ENCODE measurements around the gene VPS41. TPM values are rescaled to one million over a fixed set of nuclear protein-coding genes. Genes with fewer than 3 reads are reported as not detected.

Gene VPS41
- total and polyA plus RNA-seq, 4 donors = 9.2 to 24.1 (median 16.1) TPM

DNA sequence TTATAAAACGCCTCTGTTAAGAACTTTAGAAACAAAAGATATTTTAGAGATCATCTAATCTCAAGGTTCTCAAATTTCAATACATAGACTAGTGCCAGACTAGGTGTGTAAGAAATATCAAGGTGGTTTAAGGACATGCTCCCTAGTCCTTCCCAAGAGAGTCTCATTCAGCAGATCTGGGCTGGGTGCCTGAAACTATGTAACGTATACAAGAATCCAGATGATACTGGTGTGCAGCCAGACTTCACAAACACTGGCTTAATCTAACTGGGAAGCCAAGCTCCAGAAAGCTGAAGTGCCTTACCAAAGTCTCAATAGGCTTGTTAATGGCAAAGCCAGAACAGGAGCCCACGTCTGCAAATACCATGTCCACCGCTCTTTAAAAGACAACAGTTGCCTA, 172.9 kb downstream of the VPS41 start:
- Histone ChIP-seq H3K9me3 (ENCODE audit: control insufficient read depth in 4 of 4, low read length in 3 of 4) (no peaks in the 10 kb centered on the region), H3K4me1 (ENCODE audit: control insufficient read depth in 4 of 4, insufficient read depth in 4 of 4, low read length in 3 of 4) (no peaks in the 10 kb centered on the region), H3K36me3 (ENCODE audit: control insufficient read depth in 4 of 4, insufficient read depth in 3 of 4, low read depth in 1 of 4, low read length in 3 of 4) (peaks cover 2 to 22% (median 7%) of the 10 kb centered on the region in 4 donors), H3K4me3 (ENCODE audit: low read depth in 1 of 3, low read length in 3 of 3) (no peak overlapping the region), H3K9ac (ENCODE audit: low read depth in 1 of 2, low read length in 2 of 2) (no peak overlapping the region), H3K27me3 (ENCODE audit: control insufficient read depth in 4 of 4, insufficient read depth in 4 of 4, low read length in 3 of 4) (no peaks in the 10 kb centered on the region), H3K27ac (ENCODE audit: low read depth in 1 of 2, low read length in 2 of 2) (no peak overlapping the region)
- TF ChIP-seq, protein P1, sequence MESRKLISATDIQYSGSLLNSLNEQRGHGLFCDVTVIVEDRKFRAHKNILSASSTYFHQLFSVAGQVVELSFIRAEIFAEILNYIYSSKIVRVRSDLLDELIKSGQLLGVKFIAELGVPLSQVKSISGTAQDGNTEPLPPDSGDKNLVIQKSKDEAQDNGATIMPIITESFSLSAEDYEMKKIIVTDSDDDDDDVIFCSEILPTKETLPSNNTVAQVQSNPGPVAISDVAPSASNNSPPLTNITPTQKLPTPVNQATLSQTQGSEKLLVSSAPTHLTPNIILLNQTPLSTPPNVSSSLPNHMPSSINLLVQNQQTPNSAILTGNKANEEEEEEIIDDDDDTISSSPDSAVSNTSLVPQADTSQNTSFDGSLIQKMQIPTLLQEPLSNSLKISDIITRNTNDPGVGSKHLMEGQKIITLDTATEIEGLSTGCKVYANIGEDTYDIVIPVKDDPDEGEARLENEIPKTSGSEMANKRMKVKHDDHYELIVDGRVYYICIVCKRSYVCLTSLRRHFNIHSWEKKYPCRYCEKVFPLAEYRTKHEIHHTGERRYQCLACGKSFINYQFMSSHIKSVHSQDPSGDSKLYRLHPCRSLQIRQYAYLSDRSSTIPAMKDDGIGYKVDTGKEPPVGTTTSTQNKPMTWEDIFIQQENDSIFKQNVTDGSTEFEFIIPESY (IDR thresholded peaks at IDR 0.05) = no peak
- TF ChIP-seq HNF4G (IDR thresholded peaks at IDR 0.05) = no peak
- TF ChIP-seq FOXA1 (IDR thresholded peaks at IDR 0.05) = no peak
- TF ChIP-seq SP1 (IDR thresholded peaks at IDR 0.05) = no peak
- TF ChIP-seq, protein P2, sequence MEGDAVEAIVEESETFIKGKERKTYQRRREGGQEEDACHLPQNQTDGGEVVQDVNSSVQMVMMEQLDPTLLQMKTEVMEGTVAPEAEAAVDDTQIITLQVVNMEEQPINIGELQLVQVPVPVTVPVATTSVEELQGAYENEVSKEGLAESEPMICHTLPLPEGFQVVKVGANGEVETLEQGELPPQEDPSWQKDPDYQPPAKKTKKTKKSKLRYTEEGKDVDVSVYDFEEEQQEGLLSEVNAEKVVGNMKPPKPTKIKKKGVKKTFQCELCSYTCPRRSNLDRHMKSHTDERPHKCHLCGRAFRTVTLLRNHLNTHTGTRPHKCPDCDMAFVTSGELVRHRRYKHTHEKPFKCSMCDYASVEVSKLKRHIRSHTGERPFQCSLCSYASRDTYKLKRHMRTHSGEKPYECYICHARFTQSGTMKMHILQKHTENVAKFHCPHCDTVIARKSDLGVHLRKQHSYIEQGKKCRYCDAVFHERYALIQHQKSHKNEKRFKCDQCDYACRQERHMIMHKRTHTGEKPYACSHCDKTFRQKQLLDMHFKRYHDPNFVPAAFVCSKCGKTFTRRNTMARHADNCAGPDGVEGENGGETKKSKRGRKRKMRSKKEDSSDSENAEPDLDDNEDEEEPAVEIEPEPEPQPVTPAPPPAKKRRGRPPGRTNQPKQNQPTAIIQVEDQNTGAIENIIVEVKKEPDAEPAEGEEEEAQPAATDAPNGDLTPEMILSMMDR (IDR thresholded peaks at IDR 0.05; ENCODE audit: low read depth, low read length, missing input control) = no peak
- no peak for TF ChIP-seq TAF1 (conservative IDR thresholded peaks at IDR 0.05)
- TF ChIP-seq, protein P3, sequence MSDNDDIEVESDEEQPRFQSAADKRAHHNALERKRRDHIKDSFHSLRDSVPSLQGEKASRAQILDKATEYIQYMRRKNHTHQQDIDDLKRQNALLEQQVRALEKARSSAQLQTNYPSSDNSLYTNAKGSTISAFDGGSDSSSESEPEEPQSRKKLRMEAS (IDR thresholded peaks at IDR 0.05) = no peak
- TF ChIP-seq HNF4A (conservative IDR thresholded peaks at IDR 0.05) = no peak
- TF ChIP-seq NR2F2 (IDR thresholded peaks at IDR 0.05) = no peak
- TF ChIP-seq RXRA (IDR thresholded peaks at IDR 0.05) = no peak
- TF ChIP-seq JUND (IDR thresholded peaks at IDR 0.05) = no peak
- TF ChIP-seq, protein P4, sequence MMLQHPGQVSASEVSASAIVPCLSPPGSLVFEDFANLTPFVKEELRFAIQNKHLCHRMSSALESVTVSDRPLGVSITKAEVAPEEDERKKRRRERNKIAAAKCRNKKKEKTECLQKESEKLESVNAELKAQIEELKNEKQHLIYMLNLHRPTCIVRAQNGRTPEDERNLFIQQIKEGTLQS (IDR thresholded peaks at IDR 0.05) = no peak
- TF ChIP-seq YY1 (IDR thresholded peaks at IDR 0.05) = no peak
- TF ChIP-seq, protein P5, sequence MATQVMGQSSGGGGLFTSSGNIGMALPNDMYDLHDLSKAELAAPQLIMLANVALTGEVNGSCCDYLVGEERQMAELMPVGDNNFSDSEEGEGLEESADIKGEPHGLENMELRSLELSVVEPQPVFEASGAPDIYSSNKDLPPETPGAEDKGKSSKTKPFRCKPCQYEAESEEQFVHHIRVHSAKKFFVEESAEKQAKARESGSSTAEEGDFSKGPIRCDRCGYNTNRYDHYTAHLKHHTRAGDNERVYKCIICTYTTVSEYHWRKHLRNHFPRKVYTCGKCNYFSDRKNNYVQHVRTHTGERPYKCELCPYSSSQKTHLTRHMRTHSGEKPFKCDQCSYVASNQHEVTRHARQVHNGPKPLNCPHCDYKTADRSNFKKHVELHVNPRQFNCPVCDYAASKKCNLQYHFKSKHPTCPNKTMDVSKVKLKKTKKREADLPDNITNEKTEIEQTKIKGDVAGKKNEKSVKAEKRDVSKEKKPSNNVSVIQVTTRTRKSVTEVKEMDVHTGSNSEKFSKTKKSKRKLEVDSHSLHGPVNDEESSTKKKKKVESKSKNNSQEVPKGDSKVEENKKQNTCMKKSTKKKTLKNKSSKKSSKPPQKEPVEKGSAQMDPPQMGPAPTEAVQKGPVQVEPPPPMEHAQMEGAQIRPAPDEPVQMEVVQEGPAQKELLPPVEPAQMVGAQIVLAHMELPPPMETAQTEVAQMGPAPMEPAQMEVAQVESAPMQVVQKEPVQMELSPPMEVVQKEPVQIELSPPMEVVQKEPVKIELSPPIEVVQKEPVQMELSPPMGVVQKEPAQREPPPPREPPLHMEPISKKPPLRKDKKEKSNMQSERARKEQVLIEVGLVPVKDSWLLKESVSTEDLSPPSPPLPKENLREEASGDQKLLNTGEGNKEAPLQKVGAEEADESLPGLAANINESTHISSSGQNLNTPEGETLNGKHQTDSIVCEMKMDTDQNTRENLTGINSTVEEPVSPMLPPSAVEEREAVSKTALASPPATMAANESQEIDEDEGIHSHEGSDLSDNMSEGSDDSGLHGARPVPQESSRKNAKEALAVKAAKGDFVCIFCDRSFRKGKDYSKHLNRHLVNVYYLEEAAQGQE (IDR thresholded peaks at IDR 0.05) = no peak
- TF ChIP-seq RAD21 (IDR thresholded peaks at IDR 0.05) = no peak
- no peak for TF ChIP-seq FOXA2 (IDR thresholded peaks at IDR 0.05)
- TF ChIP-seq GABPA (IDR thresholded peaks at IDR 0.05 in 1 of 2, conservative IDR thresholded peaks at IDR 0.05 in 1 of 2) = no peak
- no peak for DNase-seq (ENCODE audit: low spot score)
- 96% methylated on average over 4 of the region's 4 CpGs for WGBS

DNA sequence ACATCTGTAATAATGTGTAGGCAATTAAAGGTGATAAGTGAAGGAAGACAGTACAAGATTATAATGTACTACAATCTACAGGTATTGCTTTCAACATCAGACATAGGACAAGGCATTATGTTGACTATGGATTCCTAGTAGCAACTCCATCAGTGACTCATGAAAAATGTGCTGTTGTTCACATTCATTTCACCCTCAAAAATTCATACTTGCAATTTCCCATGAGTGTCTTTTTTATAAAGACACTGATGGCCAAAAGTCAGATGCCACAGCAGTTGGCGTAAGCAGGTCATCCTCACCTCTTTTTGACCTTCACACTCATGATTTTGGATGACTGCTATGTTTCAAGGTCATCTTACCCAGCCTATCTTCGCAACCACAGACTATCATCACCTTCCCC, 177.8 kb downstream of the VPS41 start:
- TF ChIP-seq GABPA (IDR thresholded peaks at IDR 0.05 in 1 of 2, conservative IDR thresholded peaks at IDR 0.05 in 1 of 2) (no peak), YY1 (IDR thresholded peaks at IDR 0.05) (no peak)
- TF ChIP-seq, protein P1 (IDR thresholded peaks at IDR 0.05) = no peak
- no peaks in the 10 kb centered on the region for H3K27me3 ChIP-seq (ENCODE audit: control insufficient read depth in 4 of 4, insufficient read depth in 4 of 4, low read length in 3 of 4)
- no peak overlapping the region for H3K27ac ChIP-seq (ENCODE audit: low read depth in 1 of 2, low read length in 2 of 2)
- no peak overlapping the region for H3K9ac ChIP-seq (ENCODE audit: low read depth in 1 of 2, low read length in 2 of 2)
- H3K4me3 ChIP-seq (ENCODE audit: low read depth in 1 of 3, low read length in 3 of 3) = no peak overlapping the region
- 97% methylated on average over 2 of the region's 2 CpGs for WGBS
- no peaks in the 10 kb centered on the region for H3K9me3 ChIP-seq (ENCODE audit: control insufficient read depth in 4 of 4, low read length in 3 of 4)
- H3K36me3 ChIP-seq (ENCODE audit: control insufficient read depth in 4 of 4, insufficient read depth in 3 of 4, low read depth in 1 of 4, low read length in 3 of 4) = peaks cover 5 to 16% (median 15%) of the 10 kb centered on the region in 4 donors
- no peak for DNase-seq (ENCODE audit: low spot score)
- H3K4me1 ChIP-seq (ENCODE audit: control insufficient read depth in 4 of 4, insufficient read depth in 4 of 4, low read length in 3 of 4) = no peaks in the 10 kb centered on the region

Measured in liver (tissue), 9 donors.